Upper lobe of right lung (tissue), 1 donor: ENCODE data around the gene NSMCE3. TPM values are rescaled to one million over a fixed set of nuclear protein-coding genes. Genes with fewer than 3 reads are reported as not detected.

ENCODE experiments used
- ATAC-seq: fragments of 200-7000 bp; cut with Tn5 transposase; one replicate; pipeline ENCODE4 v1.9.1; 2020; ENCODE audit warnings: mild to moderate bottlenecking, moderate library complexity
- DNase-seq: peaks from one replicate; pipeline ENCODE4 v3.0.0-alpha.2; 2020
- H3K27ac ChIP-seq: fragments of 200-600 bp; one replicate; pipeline ENCODE4 v1.8.0; 2022
- H3K27me3 ChIP-seq: fragments of 200-600 bp; one replicate; pipeline ENCODE4 v1.8.0; 2022; ENCODE audit warnings: mild to moderate bottlenecking
- H3K36me3 ChIP-seq: fragments of 200-600 bp; one replicate; pipeline ENCODE4 v1.8.0; 2022
- H3K4me1 ChIP-seq: fragments of 200-600 bp; one replicate; pipeline ENCODE4 v1.8.0; 2022
- H3K4me3 ChIP-seq: fragments of 200-600 bp; one replicate; pipeline ENCODE4 v1.8.0; 2022; ENCODE audit warnings: mild to moderate bottlenecking
- H3K9me3 ChIP-seq: fragments of 200-600 bp; one replicate; pipeline ENCODE4 v1.8.0; 2022
- intact Hi-C: fragments of 100-400 bp; cut with DNase I; formaldehyde crosslinking; loops from one replicate; pipeline ENCODE4 v1.11.0; 2022
- total RNA-seq: library from RNA; stranded (reverse); fragmentation: NEBNext Ultra II Directional; extraction: Animal tissue kit (Norgen Biotek cat#: 25700); gene quantifications from one replicate; pipeline ENCODE4 v1.2.1, GENCODE V29; 2021
- TF ChIP-seq, protein P1 (sequence below): fragments of 200-600 bp; IDR thresholded peaks from one replicate; pipeline ENCODE4 v1.8.0; 2022; ENCODE audit warnings: antibody characterized with exemption
- donor health status: DM: no; HTN: yes; CAD: no; lungs with severe emphysema.

Gene NSMCE3
- total RNA-seq, 1 donor from 2014 or later = 6.7 TPM

DNA sequence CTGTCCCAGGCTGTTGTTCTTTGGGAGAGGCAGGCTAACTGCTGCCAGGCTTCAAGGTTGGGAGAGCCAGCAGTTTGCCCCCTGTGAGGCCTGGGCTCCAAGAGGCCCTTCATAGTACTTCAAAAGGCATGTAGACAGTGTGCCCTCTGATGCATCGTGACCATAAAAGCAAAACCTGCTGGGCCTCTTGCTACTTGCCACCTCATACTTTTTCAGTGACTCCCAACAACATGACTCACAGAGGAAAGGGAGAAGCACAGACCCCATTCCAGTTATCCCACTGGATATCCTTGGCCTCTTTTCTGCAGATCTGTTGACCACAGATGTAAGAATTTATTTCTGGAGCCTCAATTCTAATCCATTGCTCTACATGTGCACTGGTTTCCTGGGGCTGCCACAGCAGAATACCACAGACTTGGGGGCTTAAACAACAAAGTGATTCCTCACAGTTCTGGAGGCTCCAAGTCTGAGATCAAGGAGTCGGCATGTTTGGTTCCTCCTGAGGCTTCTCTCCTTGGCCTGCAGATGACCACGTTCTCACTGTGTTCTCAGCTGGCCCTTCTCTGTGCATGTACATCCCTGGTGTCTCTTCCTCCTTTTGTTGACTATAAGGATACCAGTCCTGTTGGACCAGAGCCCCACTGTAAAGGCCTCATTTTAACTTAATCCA is 8.9 kb upstream of the NSMCE3 start:
- no peaks in the 10 kb centered on the region for H3K36me3 ChIP-seq
- H3K27me3 ChIP-seq = no peaks in the 10 kb centered on the region
- no peak for DNase-seq
- no peaks in the 10 kb centered on the region for H3K4me1 ChIP-seq
- no peak for ATAC-seq
- no peak overlapping the region for H3K27ac ChIP-seq
- TF ChIP-seq, protein P1, sequence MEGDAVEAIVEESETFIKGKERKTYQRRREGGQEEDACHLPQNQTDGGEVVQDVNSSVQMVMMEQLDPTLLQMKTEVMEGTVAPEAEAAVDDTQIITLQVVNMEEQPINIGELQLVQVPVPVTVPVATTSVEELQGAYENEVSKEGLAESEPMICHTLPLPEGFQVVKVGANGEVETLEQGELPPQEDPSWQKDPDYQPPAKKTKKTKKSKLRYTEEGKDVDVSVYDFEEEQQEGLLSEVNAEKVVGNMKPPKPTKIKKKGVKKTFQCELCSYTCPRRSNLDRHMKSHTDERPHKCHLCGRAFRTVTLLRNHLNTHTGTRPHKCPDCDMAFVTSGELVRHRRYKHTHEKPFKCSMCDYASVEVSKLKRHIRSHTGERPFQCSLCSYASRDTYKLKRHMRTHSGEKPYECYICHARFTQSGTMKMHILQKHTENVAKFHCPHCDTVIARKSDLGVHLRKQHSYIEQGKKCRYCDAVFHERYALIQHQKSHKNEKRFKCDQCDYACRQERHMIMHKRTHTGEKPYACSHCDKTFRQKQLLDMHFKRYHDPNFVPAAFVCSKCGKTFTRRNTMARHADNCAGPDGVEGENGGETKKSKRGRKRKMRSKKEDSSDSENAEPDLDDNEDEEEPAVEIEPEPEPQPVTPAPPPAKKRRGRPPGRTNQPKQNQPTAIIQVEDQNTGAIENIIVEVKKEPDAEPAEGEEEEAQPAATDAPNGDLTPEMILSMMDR = no peak
- H3K4me3 ChIP-seq = no peak overlapping the region
- intact Hi-C loops = no loop called here
- no peaks in the 10 kb centered on the region for H3K9me3 ChIP-seq

DNA sequence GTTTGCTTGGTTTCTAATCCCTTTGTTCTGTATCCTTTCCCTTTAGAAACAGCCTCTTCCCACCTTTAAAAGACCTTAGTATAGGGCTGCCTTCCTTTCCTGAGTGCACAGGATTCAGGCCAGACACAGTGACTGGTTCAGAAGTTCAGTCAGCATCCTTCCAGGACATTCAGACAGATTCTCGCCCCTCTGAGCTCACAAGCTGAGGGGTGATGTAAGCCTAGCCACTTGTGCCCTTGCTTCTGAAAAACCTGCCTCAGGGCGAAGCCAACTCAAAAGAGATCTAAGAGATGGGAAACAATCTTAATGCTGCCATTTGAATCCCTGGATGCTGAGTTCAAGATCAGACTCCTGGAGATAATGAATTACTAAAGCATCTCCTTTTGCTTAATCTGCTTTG is 6.7 kb upstream of the NSMCE3 start:
- Histone ChIP-seq H3K4me3 (no peak overlapping the region), H3K4me1 (no peaks in the 10 kb centered on the region), H3K36me3 (no peaks in the 10 kb centered on the region), H3K9me3 (no peaks in the 10 kb centered on the region), H3K27me3 (no peaks in the 10 kb centered on the region), H3K27ac (no peak overlapping the region)
- ATAC-seq (no peak), DNase-seq (no peak)
- intact Hi-C loops = no loop called here
- TF ChIP-seq, protein P1 = no peak

DNA sequence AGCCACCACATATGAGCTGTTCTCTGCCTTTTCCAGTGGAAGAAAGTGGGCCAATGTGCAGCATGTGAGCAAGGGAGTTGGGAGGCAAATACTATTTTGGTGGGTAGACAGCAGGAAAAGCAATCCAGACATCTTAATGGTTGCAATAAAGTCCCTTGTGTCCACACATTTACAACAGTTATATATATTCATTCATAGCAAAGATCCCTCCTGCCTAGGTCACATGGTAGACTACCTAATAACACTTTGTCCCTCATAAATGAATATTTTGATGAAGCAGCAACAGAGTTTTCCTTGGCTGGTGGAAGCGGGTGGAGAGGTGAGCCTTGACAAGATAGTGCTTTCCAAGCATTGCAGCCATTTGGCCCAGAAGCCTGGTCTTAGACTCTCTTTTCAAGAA is 6.2 kb upstream of the NSMCE3 start:
- intact Hi-C loops = no loop called here
- Histone ChIP-seq H3K4me1 (peaks cover 2% of the 10 kb centered on the region), H3K27ac (no peak overlapping the region), H3K36me3 (no peaks in the 10 kb centered on the region), H3K9me3 (no peaks in the 10 kb centered on the region), H3K4me3 (no peak overlapping the region), H3K27me3 (no peaks in the 10 kb centered on the region)
- TF ChIP-seq, protein P1 = no peak
- ATAC-seq (no peak), DNase-seq (no peak)

DNA sequence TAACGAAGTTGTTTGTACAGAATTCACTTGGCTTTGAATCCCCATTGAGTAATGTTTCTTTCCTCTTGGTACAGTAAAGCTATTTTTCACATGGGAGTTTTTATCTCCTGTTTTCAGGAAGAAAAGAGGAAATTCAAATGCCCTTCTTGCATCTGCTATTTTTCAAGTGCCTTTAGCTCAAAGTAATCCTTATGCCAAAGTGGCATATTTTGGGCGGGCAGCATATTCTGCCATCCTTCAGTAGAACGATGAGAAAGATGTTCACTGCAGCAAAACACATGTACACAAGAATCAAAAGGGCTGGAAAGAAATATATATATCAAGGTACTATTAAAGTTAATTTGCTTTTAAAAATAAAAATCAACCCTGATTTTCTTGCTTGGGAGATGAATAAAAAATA is 5.3 kb upstream of the NSMCE3 start:
- Histone ChIP-seq H3K4me1 (peaks cover 4% of the 10 kb centered on the region), H3K9me3 (no peaks in the 10 kb centered on the region), H3K36me3 (no peaks in the 10 kb centered on the region), H3K4me3 (no peak overlapping the region), H3K27me3 (no peaks in the 10 kb centered on the region), H3K27ac (no peak overlapping the region)
- TF ChIP-seq, protein P1 = no peak
- ATAC-seq (no peak), DNase-seq (no peak)
- intact Hi-C loops = no loop called here

DNA sequence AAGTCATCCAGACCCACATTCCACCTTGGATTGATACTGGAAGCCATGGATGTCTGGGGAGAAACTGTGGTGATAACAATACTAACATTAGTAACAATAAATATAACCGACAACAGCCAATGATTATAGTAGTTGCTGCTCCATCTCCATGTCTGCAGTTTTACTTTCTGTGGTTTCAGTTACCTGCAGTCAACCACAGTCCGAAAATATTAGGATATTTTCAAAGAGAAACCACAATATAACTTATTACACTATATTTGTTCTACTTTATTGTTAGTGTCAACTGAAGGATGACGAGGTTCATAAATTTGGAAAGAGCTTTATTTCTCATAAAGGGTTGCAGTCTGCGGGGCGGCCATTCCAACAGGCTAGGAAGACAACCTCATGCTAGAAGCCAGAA is 2.6 kb upstream of the NSMCE3 start:
- intact Hi-C loops = no loop called here

More for the DNA sequence above, 2.6 kb upstream of the NSMCE3 start:
- H3K4me1 ChIP-seq = peaks cover 19% of the 10 kb centered on the region
- no peak for ATAC-seq
- TF ChIP-seq, protein P1 = no peak
- DNase-seq = no peak
- no peaks in the 10 kb centered on the region for H3K27me3 ChIP-seq
- H3K4me3 ChIP-seq = no peak overlapping the region
- no peak overlapping the region for H3K27ac ChIP-seq
- no peaks in the 10 kb centered on the region for H3K9me3 ChIP-seq
- H3K36me3 ChIP-seq = no peaks in the 10 kb centered on the region
